ENCODE measurements around the gene KLRC1.
"Not testable (repeated sequence)": the region's sequence is repeated elsewhere in the genome, so short reads cannot be mapped to it uniquely, and the experiment has no call there.

DNA sequence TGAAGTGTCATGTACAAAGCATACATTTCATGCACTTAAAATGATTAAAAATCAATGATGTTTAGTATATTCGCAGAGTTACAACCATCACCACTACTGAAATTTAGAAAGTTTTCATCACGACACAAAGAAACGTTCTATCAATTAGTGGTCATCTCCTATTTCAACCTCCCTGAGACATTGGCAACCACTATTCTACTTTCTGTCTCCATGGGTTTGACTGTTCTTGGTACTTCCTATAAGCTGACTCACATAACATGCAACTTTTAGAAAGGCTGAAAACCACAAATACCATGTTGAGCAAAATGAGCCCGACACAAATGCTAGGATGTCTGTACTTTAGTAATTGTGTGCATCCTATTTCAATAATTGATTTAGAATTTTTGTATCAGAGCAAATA lies 22.6 kb downstream of the KLRC1 start:
- not testable (repeated sequence) for TF ChIP-seq POLR2A (IDR thresholded peaks at IDR 0.05)
- TF ChIP-seq, protein P1, sequence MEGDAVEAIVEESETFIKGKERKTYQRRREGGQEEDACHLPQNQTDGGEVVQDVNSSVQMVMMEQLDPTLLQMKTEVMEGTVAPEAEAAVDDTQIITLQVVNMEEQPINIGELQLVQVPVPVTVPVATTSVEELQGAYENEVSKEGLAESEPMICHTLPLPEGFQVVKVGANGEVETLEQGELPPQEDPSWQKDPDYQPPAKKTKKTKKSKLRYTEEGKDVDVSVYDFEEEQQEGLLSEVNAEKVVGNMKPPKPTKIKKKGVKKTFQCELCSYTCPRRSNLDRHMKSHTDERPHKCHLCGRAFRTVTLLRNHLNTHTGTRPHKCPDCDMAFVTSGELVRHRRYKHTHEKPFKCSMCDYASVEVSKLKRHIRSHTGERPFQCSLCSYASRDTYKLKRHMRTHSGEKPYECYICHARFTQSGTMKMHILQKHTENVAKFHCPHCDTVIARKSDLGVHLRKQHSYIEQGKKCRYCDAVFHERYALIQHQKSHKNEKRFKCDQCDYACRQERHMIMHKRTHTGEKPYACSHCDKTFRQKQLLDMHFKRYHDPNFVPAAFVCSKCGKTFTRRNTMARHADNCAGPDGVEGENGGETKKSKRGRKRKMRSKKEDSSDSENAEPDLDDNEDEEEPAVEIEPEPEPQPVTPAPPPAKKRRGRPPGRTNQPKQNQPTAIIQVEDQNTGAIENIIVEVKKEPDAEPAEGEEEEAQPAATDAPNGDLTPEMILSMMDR (IDR thresholded peaks at IDR 0.05) = not testable (repeated sequence)
